WTC11 (cell line): ENCODE results near the gene TMEM116. TPM values are rescaled to one million over a fixed set of nuclear protein-coding genes. Genes with fewer than 3 reads are reported as not detected.

Experiments
- ATAC-seq: fragments of 200-7000 bp; cut with Tn5 transposase; 2 replicates; pipeline ENCODE4 v1.10.0; 2021; ENCODE audit warnings: mild to moderate bottlenecking, moderate library complexity
- CTCF ChIA-PET: fragments of 300-600 bp; sonication (Branson Sonifier 250); formaldehyde crosslinking; loops from one replicate; lab custom pipeline; 2021; ENCODE audit warnings: antibody characterized with exemption; lab: Charles Lee
- POLR2A ChIA-PET: fragments of 350-600 bp; sonication (Branson Sonifier 250); formaldehyde crosslinking; loops from one replicate; lab custom pipeline; 2021; ENCODE audit warnings: antibody characterized with exemption; lab: Charles Lee
- DNase-seq: peaks from one replicate; pipeline ENCODE4 v3.0.0; 2021; ENCODE audit warnings: low spot score
- H3K27ac Mint-ChIP-seq: 2 replicates; pipeline ENCODE4 v1.8.0; 2021; ENCODE audit warnings: mixed read lengths
- H3K27me3 Mint-ChIP-seq: 2 replicates; pipeline ENCODE4 v1.8.0; 2021; ENCODE audit warnings: low read depth, mild to moderate bottlenecking, moderate library complexity, mixed read lengths
- H3K36me3 Mint-ChIP-seq: 2 replicates; pipeline ENCODE4 v1.8.0; 2021; ENCODE audit warnings: mixed read lengths
- H3K4me1 Mint-ChIP-seq: 2 replicates; pipeline ENCODE4 v1.8.0; 2022; ENCODE audit warnings: mixed read lengths
- H3K4me3 Mint-ChIP-seq: 2 replicates; pipeline ENCODE4 v1.8.0; 2021; ENCODE audit warnings: mild to moderate bottlenecking, moderate library complexity, mixed read lengths
- H3K9me3 Mint-ChIP-seq: 2 replicates; pipeline ENCODE4 v1.8.0; 2021; ENCODE audit warnings: mixed read lengths
- ARID4B ChIP-seq: sonication (generic); formaldehyde crosslinking; IDR thresholded peaks from 2 replicates; pipeline ENCODE4 v1.8.0; 2023; ENCODE audit warnings: missing genetic modification reagents, mild to moderate bottlenecking, borderline replicate concordance
- ATF2 ChIP-seq: sonication (generic); formaldehyde crosslinking; IDR thresholded peaks from 2 replicates; pipeline ENCODE4 v1.8.1; 2022; ENCODE audit warnings: low read depth, missing genetic modification reagents, borderline replicate concordance
- GRHL2 ChIP-seq: fragments of 250-450 bp; sonication (Bioruptor Pico); IDR thresholded peaks from 2 replicates; pipeline ENCODE4 v1.8.0; 2022; ENCODE audit warnings: mild to moderate bottlenecking, moderate library complexity; ENCODE audit not compliant: insufficient replicate concordance, severe bottlenecking
- IRF1 ChIP-seq: sonication (generic); formaldehyde crosslinking; IDR thresholded peaks from 2 replicates; pipeline ENCODE4 v1.8.0; 2023; ENCODE audit warnings: missing genetic modification reagents
- MYBL2 ChIP-seq: sonication (generic); formaldehyde crosslinking; IDR thresholded peaks from 2 replicates; pipeline ENCODE4 v1.8.1; 2023; ENCODE audit warnings: mild to moderate bottlenecking, moderate library complexity, missing genetic modification reagents
- NFE2L1 ChIP-seq: sonication (generic); formaldehyde crosslinking; IDR thresholded peaks from 2 replicates; pipeline ENCODE4 v1.8.1; 2023; ENCODE audit warnings: missing genetic modification reagents
- PRRX2 ChIP-seq: fragments of 250-450 bp; sonication (Bioruptor Pico); IDR thresholded peaks from 2 replicates; pipeline ENCODE4 v1.8.0; 2021; ENCODE audit warnings: mild to moderate bottlenecking
- RORB ChIP-seq: fragments of 250-450 bp; sonication (Bioruptor Pico); IDR thresholded peaks from 2 replicates; pipeline ENCODE4 v1.9.0; 2021; ENCODE audit warnings: mild to moderate bottlenecking
- SOX15 ChIP-seq: fragments of 250-450 bp; sonication (Bioruptor Pico); IDR thresholded peaks from 2 replicates; pipeline ENCODE4 v1.9.0; 2021; ENCODE audit warnings: mild to moderate bottlenecking
- TCF7 ChIP-seq: sonication (generic); formaldehyde crosslinking; IDR thresholded peaks from 2 replicates; pipeline ENCODE4 v1.8.0; 2022; ENCODE audit warnings: mild to moderate bottlenecking, low read depth, missing genetic modification reagents, moderate library complexity
- USF1 ChIP-seq: sonication (generic); formaldehyde crosslinking; IDR thresholded peaks from 2 replicates; pipeline ENCODE4 v1.8.0; 2022; ENCODE audit warnings: mild to moderate bottlenecking, missing genetic modification reagents
- ZNF263 ChIP-seq: sonication (generic); formaldehyde crosslinking; IDR thresholded peaks from 2 replicates; pipeline ENCODE4 v1.8.1; 2022; ENCODE audit warnings: low read depth, mild to moderate bottlenecking, moderate library complexity, missing genetic modification reagents
- ZNF317 ChIP-seq: sonication (generic); formaldehyde crosslinking; IDR thresholded peaks from 2 replicates; pipeline ENCODE4 v1.8.1; 2023; ENCODE audit warnings: low read depth, mild to moderate bottlenecking, moderate library complexity, missing genetic modification reagents, borderline replicate concordance
- ZNF532 ChIP-seq: fragments of 250-450 bp; sonication (Bioruptor Pico); IDR thresholded peaks from 2 replicates; pipeline ENCODE4 v1.9.0; 2021; ENCODE audit warnings: mild to moderate bottlenecking, borderline replicate concordance
- total RNA-seq: library from RNA; stranded (reverse); gene quantifications from 3 replicates; pipeline ENCODE4 v1.2.3, GENCODE V29; 2021
- TF ChIP-seq, protein P1 (sequence below): sonication (generic); formaldehyde crosslinking; IDR thresholded peaks from 2 replicates; pipeline ENCODE4 v1.8.0; 2023; ENCODE audit warnings: mild to moderate bottlenecking, missing genetic modification reagents

Gene TMEM116
- total RNA-seq, 1 experiment from 2014 or later, result 7.8 TPM

GRCh38 chr12:111901182-111901581 is 111.8 kb downstream of the TMEM116 start:
- POLR2A ChIA-PET, result no interaction called here
- CTCF ChIA-PET, result no interaction called here
- no peak for TF ChIP-seq ZNF532 (CRISPR knock-in tag)
- no peak for TF ChIP-seq ARID4B (CRISPR knock-in tag)
- no peak for TF ChIP-seq GRHL2 (CRISPR knock-in tag)
- no peak for TF ChIP-seq SOX15 (CRISPR knock-in tag)
- TF ChIP-seq USF1, result no peak
- no peak for TF ChIP-seq PRRX2 (CRISPR knock-in tag)
- TF ChIP-seq IRF1, result no peak
- TF ChIP-seq ATF2 (CRISPR knock-in tag), result no peak
- TF ChIP-seq MYBL2, result no peak
- no peak for TF ChIP-seq RORB
- TF ChIP-seq, protein P1, sequence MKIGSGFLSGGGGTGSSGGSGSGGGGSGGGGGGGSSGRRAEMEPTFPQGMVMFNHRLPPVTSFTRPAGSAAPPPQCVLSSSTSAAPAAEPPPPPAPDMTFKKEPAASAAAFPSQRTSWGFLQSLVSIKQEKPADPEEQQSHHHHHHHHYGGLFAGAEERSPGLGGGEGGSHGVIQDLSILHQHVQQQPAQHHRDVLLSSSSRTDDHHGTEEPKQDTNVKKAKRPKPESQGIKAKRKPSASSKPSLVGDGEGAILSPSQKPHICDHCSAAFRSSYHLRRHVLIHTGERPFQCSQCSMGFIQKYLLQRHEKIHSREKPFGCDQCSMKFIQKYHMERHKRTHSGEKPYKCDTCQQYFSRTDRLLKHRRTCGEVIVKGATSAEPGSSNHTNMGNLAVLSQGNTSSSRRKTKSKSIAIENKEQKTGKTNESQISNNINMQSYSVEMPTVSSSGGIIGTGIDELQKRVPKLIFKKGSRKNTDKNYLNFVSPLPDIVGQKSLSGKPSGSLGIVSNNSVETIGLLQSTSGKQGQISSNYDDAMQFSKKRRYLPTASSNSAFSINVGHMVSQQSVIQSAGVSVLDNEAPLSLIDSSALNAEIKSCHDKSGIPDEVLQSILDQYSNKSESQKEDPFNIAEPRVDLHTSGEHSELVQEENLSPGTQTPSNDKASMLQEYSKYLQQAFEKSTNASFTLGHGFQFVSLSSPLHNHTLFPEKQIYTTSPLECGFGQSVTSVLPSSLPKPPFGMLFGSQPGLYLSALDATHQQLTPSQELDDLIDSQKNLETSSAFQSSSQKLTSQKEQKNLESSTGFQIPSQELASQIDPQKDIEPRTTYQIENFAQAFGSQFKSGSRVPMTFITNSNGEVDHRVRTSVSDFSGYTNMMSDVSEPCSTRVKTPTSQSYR (CRISPR knock-in tag), result no peak
- no peak for TF ChIP-seq TCF7 (CRISPR knock-in tag)
- no peak for TF ChIP-seq ZNF317 (CRISPR knock-in tag)
- TF ChIP-seq ZNF263 (CRISPR knock-in tag), result no peak
- no peak for TF ChIP-seq NFE2L1 (CRISPR knock-in tag)
- peaks cover 10% of the 10 kb centered on the region for H3K9me3 Mint-ChIP-seq
- H3K4me1 Mint-ChIP-seq, result no peaks in the 10 kb centered on the region
- no peak for ATAC-seq
- H3K27me3 Mint-ChIP-seq, result no peaks in the 10 kb centered on the region; the same call in 1 of the 2 replicates
- no peak overlapping the region for H3K4me3 Mint-ChIP-seq
- H3K36me3 Mint-ChIP-seq, result peaks cover 17% of the 10 kb centered on the region
- H3K27ac Mint-ChIP-seq, result no peak overlapping the region
- DNase-seq, result no peak
